ENCODE measurements around the gene TCF20.

The TCF20 gene

GRCh38 chr22:42270510-42271190 lies at the start of gene TCF20:
Gene TCF20 (minus strand): TSS chr22:42270653. CDS start chr22:42215305, 55,348 bp downstream.
- H3K4me3 ChIP-seq (replicated peaks; ENCODE audit: low read depth, low read length) = peak within 1 kb of the TSS; percentile 87
- no peak for TF ChIP-seq CTCF (IDR thresholded peaks at IDR 0.05; ENCODE audit: low read depth, low read length, missing control alignments)
- DNase-seq (ENCODE audit: extremely low read depth, low read depth) = no peak

GRCh38 chr22:42319386-42319785 lies 48.9 kb upstream of the TCF20 start:
- DNase-seq (ENCODE audit: extremely low read depth, low read depth) = no peak
- no peak overlapping the region for H3K4me3 ChIP-seq (replicated peaks; ENCODE audit: low read depth, low read length)
- no peak for TF ChIP-seq CTCF (IDR thresholded peaks at IDR 0.05; ENCODE audit: low read depth, low read length, missing control alignments)

- TF ChIP-seq CTCF (IDR thresholded peaks at IDR 0.05; ENCODE audit: low read depth, low read length, missing control alignments) = no peak
- DNase-seq (ENCODE audit: extremely low read depth, low read depth) = no peak
- H3K4me3 ChIP-seq (replicated peaks; ENCODE audit: low read depth, low read length) = no peak overlapping the region
Observed at GRCh38 chr22:42318967-42319366, 48.5 kb upstream of the TCF20 start.

GRCh38 chr22:42317691-42318547 lies 47.5 kb upstream of the TCF20 start:
- TF ChIP-seq CTCF (IDR thresholded peaks at IDR 0.05; ENCODE audit: low read depth, low read length, missing control alignments) = no peak
- DNase-seq (ENCODE audit: extremely low read depth, low read depth) = no peak
- no peak overlapping the region for H3K4me3 ChIP-seq (replicated peaks; ENCODE audit: low read depth, low read length)

GRCh38 chr22:42317008-42317407 lies 46.6 kb upstream of the TCF20 start:
- DNase-seq (ENCODE audit: extremely low read depth, low read depth) = no peak

GRCh38 chr22:42315392-42315756 lies 44.9 kb upstream of the TCF20 start:
- DNase-seq (ENCODE audit: extremely low read depth, low read depth) = no peak
- no peak for TF ChIP-seq CTCF (IDR thresholded peaks at IDR 0.05; ENCODE audit: low read depth, low read length, missing control alignments)
- H3K4me3 ChIP-seq (replicated peaks; ENCODE audit: low read depth, low read length) = no peak overlapping the region

More at GRCh38 chr22:42317008-42317407, 46.6 kb upstream of the TCF20 start:
- no peak overlapping the region for H3K4me3 ChIP-seq (replicated peaks; ENCODE audit: low read depth, low read length)
- no peak for TF ChIP-seq CTCF (IDR thresholded peaks at IDR 0.05; ENCODE audit: low read depth, low read length, missing control alignments)
